Activated T-helper 9 cell treated with anti-CD3 and anti-CD28 coated beads, Interleukin-2, amount 50 U/mL, for 16 hours (primary cell): ENCODE measurements around the gene RPS6KA3.
A peak's percentile ranks its signal among the peaks of the same experiment; 100 is the strongest.
"Not testable (repeated sequence)": the region's sequence is repeated elsewhere in the genome, so short reads cannot be mapped to it uniquely, and the experiment has no call there.

ENCODE experiments used
- DNase-seq: peaks from one replicate; pipeline ENCODE4 v3.0.0-alpha.2; 2020; ENCODE audit warnings: low read depth

Gene RPS6KA3

GRCh38 chrX:20143111-20143510, 123.6 kb downstream of the RPS6KA3 start:
- no peak for DNase-seq

- peak; percentile 98 for DNase-seq
These were observed 125.2 kb downstream of the RPS6KA3 start, which contains the start of gene EIF1AX for GRCh38 chrX:20141281-20142220. TSS of gene EIF1AX (minus strand) at chrX:20141838. CDS start at chrX:20141640, 198 bp downstream.

GRCh38 chrX:20140420-20140819, 126.3 kb downstream of the RPS6KA3 start:
- no peak for DNase-seq

- DNase-seq = no peak
These were observed 126.7 kb downstream of the RPS6KA3 start for GRCh38 chrX:20139966-20140365.

- no peak for DNase-seq
These were observed 130.8 kb downstream of the RPS6KA3 start for GRCh38 chrX:20135944-20136343.

GRCh38 chrX:20132666-20133065, 134.0 kb downstream of the RPS6KA3 start:
- DNase-seq = no peak

GRCh38 chrX:20130357-20130756, 136.4 kb downstream of the RPS6KA3 start:
- no peak for DNase-seq

- DNase-seq = no peak
These were observed 137.2 kb downstream of the RPS6KA3 start for GRCh38 chrX:20129547-20129946.

GRCh38 chrX:20128670-20129069, 138.0 kb downstream of the RPS6KA3 start:
- DNase-seq = no peak

GRCh38 chrX:20127440-20127839, 139.3 kb downstream of the RPS6KA3 start:
- DNase-seq = not testable (repeated sequence)

- DNase-seq = not testable (repeated sequence)
These were observed 139.9 kb downstream of the RPS6KA3 start for GRCh38 chrX:20126833-20127232.

- DNase-seq = no peak
These were observed 141.7 kb downstream of the RPS6KA3 start for GRCh38 chrX:20124964-20125363.

GRCh38 chrX:20118065-20118824, 148.5 kb downstream of the RPS6KA3 start:
- DNase-seq = no peak

GRCh38 chrX:20116577-20117240, 150.0 kb downstream of the RPS6KA3 start, which contains the start of gene MAP7D2:
TSS of gene MAP7D2 (minus strand) at chrX:20116907. CDS start at chrX:20116879, 28 bp downstream.
- DNase-seq = no peak

GRCh38 chrX:20116087-20116576, 150.6 kb downstream of the RPS6KA3 start:
- DNase-seq = no peak

- no peak for DNase-seq
These were observed 154.5 kb downstream of the RPS6KA3 start for GRCh38 chrX:20112022-20112774.

GRCh38 chrX:20111271-20111670, 155.4 kb downstream of the RPS6KA3 start:
- no peak for DNase-seq

- no peak for DNase-seq
These were observed 164.7 kb downstream of the RPS6KA3 start for GRCh38 chrX:20101934-20102581.
